Esophagus muscularis mucosa (tissue), 3 donors: ENCODE results near the gene NUP58.

ENCODE experiments used
- POLR2A ChIP-seq: fragments of 450-650 bp; IDR thresholded peaks from one replicate; pipeline ENCODE4 v1.6.1; 2017; ENCODE audit warnings: antibody characterized with exemption, moderate library complexity, mild to moderate bottlenecking, low read depth
- TF ChIP-seq, protein P1 (sequence below), 3 experiments: fragments of 200-600 bp in 2 of 3; fragments of 450-650 bp in 1 of 3; sonication (generic) in 2 of 3; IDR thresholded peaks; one replicate each; pipeline ENCODE4 v1.5.1; 2017 to 2019; ENCODE audit warnings: antibody characterized with exemption in 3 of 3, mild to moderate bottlenecking in 2 of 3, moderate library complexity in 1 of 3

DNA sequence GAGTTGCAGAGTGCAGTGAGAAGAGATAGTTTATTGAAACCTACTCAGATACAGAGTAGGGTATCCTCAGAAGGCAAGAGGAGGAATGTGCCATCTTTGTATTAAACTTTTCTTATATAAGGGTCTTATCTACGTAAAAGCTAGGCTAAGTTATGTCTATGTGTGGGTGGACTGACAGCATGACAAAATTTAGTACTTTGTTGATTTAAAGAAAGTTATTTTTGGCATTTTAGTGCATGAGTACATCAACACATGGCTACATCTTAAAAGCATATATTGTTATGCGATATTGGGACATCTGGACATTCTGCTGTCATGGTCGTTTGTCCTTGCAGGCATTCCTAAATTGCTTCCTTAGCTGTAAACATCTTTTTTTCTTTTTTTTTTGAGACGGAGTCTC, 51.4 kb downstream of the NUP58 start:
- TF ChIP-seq, protein P1, sequence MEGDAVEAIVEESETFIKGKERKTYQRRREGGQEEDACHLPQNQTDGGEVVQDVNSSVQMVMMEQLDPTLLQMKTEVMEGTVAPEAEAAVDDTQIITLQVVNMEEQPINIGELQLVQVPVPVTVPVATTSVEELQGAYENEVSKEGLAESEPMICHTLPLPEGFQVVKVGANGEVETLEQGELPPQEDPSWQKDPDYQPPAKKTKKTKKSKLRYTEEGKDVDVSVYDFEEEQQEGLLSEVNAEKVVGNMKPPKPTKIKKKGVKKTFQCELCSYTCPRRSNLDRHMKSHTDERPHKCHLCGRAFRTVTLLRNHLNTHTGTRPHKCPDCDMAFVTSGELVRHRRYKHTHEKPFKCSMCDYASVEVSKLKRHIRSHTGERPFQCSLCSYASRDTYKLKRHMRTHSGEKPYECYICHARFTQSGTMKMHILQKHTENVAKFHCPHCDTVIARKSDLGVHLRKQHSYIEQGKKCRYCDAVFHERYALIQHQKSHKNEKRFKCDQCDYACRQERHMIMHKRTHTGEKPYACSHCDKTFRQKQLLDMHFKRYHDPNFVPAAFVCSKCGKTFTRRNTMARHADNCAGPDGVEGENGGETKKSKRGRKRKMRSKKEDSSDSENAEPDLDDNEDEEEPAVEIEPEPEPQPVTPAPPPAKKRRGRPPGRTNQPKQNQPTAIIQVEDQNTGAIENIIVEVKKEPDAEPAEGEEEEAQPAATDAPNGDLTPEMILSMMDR (IDR thresholded peaks at IDR 0.05) = no peak
- TF ChIP-seq POLR2A = no peak
